HG03139 (cell line): ENCODE measurements around the gene ATXN7L1.

Experiments used
- ATAC-seq: cut with Tn5 transposase; IDR thresholded peaks from one replicate; pipeline ENCODE4 v1.9.1; 2021; ENCODE audit not compliant: unreplicated experiment

The ATXN7L1 gene

DNA sequence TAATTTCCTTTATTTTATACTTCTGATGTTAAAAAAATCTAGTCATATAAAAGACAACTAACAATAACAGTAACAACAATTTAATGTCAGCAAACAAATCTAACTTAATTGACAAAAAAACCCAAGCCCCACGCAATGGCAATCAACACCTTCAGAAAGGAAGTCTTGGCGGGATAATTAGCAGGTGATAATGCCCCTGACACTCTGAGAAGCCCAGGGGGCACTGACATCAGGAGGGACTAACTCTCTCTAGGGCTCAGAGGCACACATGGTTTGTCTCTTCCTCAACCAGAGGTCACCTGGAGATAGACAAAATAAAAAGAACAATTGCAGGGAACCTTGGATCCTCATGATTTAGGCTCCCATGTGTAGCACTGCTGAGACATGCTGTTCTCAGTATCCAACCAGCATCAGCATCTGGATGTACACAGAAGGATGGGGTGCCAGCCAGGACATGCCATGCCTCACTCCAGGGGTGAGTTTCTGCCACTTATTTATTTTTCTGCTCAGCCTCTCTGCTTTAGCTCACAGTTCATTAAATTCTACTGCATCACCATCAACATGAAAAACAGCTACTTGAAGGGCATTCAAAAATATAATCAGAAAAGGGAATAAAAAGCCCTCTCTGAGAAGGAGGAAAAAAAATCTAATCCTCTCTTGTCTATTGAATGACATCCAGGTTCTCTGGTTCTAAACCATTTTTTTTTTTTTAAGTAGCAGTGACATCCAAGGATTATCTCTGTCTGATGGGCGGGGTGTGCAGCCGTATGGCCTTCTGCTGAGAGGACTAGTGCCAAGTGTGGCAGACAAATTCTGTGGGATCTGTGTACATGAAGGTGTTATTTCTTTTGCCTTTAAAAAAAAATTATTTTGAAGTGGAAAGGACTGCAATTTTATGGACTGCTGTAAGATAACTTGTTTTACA, 96.3 kb downstream of the ATXN7L1 start:
- ATAC-seq, result no peak

DNA sequence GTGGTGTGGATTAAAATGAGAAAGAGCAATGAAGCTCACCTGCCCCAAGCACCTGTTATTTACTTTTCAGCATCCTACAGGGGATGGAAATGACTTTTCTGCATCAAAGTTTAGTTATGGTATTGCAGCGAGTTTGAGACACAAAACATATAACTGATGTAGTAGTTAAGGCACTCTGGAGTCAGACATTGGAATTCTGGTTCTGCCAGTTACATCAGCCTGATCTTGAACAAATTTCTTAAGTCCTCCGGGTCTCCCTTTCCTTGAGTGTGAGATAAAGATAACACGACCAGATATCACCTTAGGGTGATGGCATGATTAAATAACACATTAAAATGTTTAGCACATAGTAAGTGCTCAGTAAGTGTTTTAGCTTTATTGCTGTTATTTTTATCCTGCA, 97.4 kb downstream of the ATXN7L1 start:
- no peak for ATAC-seq

DNA sequence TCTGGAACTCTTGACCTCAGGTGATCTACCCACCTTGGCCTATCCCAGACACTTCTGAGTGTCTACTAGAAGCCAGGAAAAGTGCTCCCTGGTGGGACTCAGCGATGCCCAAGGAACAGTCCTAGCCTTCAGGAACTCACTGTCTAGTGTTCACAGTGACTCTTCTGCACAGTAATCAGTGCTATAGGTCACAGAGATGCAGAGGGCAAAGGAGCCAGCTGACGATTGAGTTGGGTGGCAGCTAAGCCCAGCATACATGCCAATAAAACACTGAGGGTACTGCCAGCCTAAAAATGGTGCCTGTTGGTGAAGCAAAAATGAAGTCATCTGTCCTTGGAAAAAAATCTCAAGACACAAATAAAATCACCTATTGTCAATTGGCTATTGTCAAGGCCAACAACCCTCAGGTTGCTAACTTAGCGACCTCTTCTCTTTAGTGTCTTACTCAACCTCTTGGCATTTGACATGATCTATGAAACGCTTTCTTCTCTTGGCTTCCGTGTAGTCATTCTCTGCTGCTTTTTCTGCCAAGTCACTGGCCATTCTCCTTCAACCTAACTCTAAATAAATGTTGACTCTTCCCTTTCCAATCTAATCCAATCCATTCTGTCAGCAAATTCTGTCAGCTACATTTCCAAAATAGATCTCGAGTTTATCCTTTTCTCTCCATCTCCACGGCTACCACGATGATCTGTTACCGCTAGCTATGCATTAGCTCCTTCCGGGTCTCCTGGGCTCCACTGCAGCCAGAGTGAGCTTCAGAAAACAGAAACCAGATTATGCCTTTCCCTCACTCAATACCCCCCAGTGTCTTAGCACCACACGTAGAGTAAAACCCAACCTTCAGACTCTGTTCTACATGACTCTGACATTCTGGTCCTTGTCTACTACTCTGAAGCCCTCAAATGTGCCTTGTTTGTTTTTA, 99.2 kb downstream of the ATXN7L1 start:
- no peak for ATAC-seq

DNA sequence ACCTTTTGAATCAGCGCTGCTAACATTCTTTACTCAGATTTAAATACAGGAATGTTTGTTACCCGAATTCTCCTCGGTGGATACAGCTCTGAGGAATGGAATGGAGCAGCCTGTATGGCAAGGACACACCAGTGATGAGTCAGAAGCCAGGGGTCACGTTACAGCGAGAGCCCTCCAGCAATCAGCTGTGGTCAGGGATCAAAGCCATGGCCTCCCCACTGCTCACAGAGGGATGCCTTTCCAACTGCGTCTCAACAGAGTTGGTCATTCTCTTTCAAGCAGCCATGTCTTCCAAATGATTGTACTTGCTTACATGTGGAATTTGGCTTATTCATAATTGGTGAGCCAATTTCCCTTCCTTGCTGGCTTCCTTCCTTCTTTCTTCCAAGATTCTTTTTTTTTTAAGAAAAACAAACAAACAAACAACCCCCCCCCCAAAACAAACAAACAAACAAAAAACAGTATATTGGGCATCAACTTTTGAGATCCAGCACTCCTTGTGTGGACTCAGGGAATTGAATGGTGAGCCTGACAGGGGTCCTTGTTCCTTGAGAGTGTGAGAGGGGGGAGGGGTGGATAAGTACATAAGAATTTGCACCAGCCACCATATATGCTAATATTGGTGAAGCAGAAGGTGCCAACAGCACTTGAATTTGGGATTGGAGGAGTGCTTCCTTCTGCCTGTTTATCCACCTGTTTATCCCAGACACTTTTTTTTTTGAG, 100.2 kb downstream of the ATXN7L1 start:
- no peak for ATAC-seq

DNA sequence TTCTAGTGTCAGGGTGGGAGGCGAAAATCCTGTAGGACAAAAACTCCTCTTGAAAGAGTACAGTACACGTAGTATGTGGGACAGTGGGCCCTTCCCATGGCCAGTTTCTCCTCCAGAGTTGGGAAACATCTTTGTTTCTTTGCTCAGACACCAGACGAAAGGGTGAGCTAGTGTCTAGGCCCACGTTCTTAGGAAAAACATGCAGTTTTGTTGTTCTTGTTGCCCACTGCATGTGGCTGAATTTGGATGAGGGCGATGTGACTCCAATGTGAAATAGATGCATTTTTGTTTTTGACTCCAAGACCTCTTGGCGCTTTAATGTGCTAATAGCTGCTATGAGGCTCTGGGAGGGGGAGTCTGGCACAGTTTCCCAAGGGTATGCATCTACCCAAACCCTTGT, 100.8 kb downstream of the ATXN7L1 start:
- no peak for ATAC-seq

DNA sequence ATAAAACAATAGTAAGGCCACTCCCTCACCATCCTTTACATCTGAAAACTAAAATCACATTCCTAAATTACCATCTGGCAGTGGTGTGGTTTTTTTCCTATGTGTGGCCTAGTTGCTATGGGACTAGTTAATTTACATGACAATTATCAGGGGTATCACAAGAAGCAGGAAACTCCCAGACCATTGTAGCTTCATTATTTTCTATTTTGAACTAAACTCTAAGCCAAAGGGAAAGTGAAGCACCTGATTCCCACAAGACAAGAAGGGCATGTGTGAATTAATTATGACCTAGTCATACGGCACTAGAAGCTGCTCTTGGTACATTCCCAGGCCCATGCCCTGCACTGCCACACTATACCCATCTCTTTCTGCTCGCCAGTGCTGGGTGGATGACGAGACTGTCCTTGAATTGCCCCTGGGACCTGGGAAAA, 103.4 kb downstream of the ATXN7L1 start:
- ATAC-seq, result no peak

DNA sequence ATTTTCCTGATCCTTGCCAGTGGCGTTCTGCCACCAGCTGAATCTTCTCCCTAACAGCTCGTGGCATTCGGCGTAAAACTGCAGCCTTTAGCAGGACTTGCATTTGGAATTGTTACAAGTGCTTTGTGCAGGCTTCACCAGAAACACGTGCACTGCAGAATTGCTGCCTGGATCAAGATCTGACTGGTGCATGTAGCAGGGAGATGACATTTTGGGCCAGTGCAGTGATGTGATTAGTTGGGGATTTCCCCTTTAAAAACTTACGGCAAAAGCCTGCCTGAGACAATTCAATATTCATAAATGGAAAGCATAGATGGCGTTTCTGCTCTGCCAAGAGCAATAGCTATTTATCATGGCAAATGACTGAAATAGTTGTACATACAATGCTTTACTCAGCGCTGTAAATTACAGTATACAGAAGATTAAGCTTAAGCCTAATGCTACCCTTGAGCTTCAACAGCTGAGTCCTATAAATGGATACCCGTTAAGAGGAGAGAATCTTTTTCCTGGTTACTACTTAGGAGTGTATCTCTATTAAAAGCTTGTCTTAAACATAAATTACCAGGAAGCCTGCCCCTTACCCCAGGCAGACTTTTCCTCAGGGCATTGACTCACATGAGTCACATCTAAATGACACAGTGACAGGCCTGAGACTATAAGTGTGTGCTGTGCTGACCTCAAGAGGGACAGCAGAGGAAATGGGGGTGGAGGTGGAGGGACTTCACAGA, 106.3 kb downstream of the ATXN7L1 start:
- no peak for ATAC-seq

DNA sequence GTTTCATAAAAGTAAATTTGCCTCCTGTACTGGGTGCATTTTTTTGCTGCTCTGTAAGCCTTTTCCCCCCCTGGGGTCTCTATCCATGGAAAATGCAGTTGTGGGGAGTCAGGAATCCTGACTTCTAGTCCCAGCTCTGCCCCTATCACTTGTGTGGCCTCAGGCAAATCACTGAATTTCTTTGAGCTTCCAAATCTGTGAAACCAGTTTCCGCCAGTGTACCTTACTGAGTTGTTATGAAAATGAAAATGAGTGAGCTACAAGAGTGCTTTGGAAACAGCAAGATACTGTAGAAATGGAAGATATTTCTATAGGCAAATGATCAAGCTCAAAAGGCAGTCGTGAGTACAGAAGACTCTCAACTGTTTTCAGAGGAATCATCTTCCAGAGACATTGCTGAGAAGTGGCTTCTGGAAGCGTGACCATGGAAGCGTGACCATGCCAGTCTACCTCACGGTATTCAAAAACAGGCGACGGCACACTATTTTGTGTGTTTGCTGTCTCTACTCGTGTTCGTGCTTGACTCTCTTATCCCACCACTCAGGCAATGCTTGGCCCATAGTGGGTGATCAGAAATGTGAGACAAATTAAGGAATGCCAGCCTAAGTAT, 107.4 kb downstream of the ATXN7L1 start:
- no peak for ATAC-seq

DNA sequence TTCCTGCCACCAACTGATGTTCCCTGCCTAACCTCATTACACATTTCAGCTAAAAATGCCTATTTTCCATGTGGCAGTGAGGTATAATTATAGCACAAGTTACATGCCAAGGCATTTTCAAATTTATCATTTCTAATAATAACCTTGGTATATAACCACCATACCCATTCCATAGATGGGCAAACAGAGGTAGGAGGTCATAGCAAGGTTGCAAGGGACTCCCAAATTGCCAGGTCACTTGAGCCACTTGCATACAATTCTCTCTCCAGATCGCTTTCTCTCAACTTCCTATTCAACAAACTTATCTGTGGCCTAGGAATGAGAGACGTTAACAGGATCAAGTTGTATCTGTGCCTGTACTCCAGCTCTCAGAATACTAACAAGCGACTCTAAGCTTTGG, 108.3 kb downstream of the ATXN7L1 start:
- no peak for ATAC-seq

DNA sequence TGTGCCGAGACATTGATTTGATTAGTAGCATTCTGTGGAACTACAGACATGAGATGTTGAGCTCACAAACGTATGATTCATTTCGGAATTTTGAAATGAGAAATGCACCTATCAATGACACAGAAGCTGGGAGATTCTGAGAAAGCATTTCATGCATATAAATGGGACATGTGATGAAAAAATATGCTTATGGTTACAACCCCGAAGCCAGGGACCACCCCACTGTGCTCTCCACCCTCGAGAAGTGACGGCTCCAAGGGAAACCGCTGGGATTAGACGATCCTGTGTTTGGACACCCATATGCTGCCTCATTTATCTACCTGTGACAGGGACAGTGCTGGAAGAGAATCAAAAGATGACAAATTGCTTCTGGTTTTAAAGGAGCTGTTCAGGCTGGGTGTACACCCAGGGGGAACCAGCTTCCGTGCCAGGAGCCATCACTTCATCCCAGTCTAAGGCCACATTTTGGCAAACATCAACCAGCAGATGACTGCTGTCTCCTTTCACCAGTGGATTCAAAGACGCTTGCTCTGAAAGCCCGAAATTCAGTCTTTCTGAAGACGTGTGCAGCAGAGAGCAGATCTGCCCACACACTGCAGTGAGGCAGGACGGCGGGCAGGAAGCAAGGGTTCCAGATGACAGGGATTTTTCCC, 109.9 kb downstream of the ATXN7L1 start:
- no peak for ATAC-seq

DNA sequence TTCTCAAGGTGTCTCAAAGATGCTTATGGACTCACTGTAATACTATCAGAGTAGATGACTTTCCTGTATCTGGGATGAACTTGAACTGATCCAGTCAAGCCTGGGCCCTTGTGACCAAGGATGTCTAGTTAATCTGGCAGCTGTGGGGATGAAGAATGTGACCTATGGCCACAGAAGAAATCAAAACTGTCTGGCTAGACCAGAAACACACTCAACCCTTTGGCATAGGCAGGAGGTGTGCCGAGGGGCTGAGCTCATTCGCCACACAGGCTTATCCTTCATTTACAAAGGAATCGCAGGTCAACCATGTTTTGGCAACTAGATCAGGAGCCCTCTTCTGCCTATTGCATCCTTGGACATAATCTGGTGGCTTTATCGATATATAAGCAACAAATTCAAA, 110.6 kb downstream of the ATXN7L1 start:
- ATAC-seq, result no peak

DNA sequence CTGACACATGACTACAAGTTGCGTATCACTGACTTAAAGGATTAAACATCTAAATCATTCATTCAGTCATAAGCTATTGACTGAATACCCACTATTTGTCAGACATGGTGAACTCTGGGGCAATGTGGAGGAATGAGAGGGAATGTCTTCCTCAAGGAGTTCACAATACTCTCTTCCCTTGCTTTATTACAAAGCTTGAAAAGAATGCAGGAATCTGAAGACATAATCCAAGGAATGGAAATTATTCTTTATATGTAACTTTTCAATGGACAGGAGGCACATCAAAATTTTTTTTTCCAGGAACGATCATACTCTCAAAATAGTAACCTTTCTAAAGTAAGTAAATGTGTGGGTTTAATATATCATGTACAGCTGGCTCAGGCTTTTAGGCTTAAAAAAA, 111.9 kb downstream of the ATXN7L1 start:
- ATAC-seq, result no peak

DNA sequence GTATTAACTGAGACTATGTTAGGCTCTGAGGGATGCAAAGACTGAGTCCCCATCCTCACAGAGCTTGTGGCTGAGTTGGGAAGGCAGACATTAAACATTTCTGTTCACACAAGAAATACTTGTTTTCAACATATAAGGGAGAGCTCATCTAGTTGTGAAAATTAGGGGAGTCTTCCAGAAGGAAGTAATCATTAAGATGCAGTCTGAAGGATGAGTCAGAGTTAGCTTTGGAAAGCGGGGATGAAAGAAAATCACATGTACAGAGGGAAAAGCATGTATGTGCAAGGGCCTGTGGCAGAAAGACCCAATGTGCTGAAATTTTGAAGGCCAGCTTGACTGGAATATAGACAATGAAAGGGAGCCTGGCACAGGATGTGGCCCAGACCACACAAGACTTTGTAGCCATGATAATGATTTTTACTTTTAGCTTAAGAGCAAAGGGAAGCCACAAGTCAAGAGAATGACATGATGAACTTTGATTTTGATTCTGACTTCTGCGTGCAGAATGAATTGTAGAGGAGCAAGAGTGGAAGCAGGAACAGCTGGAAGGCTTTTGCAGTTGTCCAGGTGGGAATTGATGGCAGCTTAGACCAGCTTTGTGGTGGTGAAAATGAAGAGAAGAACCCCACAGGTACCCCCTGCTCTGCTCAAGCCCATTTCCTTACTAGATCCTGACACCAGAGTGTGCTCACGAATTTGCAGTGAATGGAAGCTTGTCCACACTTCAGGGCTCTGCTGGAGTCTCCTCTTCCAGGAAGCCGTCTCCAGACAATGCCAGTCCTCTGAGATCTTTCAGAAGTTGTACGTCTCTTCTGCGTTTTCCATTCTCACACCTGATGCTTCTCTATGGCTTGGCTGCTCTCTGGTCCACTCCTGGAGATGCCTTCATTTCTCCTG, 115.6 kb downstream of the ATXN7L1 start:
- no peak for ATAC-seq

DNA sequence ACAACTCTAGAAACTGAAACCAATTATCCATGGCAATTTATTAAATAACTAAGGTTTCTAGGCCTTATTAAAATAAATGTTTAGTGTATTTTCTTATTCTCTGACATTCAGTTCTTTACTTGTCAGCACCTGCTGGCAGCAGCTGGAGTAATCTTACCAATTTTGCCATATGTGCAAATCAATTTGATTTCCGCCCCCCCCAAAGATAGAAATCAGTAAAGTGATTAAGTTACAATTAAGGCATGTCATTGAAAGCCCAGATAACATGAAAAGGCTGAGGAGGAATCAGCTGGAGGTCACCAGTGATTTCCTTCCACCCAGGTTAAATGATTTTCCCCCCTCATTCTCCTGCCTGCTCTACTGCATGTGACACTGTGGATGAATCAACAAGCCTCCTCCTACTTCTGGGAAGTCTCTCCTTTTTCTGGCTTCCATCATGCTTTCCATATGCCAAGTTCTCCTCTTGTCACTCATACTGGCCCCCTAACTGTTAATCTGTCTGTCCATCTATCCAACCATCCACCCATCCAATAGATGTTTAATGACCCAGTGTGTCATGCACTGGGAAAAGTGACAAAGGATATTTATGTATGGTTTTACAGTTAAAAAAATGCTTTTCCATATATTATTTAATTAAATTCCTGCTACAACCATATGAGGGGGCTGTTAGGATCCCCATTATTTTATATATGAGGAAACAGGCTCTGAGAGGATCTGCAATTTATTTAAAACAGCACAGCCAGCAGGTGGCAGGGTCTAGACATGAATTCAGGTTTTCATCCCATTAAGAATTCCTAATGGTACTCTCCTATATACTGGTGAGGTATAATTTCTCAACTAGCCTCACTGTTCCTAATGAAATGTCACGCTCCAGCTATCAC, 116.5 kb downstream of the ATXN7L1 start:
- ATAC-seq, result no peak

DNA sequence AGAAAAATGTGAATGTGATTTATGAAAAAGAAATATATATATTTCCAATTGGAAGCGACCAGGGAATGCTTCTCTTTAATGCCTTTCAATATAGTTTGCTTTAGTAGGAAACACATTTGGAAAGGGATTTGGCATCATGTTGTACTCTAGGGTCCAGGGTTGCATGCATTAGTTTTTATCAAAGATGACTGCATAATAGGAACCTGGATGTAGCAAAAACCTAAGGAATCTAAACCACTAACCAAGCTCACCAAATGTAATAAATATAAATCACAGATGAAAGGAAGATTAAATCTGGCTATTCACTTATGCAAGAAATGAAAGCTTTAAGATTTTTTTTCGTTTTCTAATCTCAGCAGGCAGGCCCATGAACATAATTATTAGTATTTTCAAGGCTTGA, 120.0 kb downstream of the ATXN7L1 start:
- ATAC-seq, result no peak

DNA sequence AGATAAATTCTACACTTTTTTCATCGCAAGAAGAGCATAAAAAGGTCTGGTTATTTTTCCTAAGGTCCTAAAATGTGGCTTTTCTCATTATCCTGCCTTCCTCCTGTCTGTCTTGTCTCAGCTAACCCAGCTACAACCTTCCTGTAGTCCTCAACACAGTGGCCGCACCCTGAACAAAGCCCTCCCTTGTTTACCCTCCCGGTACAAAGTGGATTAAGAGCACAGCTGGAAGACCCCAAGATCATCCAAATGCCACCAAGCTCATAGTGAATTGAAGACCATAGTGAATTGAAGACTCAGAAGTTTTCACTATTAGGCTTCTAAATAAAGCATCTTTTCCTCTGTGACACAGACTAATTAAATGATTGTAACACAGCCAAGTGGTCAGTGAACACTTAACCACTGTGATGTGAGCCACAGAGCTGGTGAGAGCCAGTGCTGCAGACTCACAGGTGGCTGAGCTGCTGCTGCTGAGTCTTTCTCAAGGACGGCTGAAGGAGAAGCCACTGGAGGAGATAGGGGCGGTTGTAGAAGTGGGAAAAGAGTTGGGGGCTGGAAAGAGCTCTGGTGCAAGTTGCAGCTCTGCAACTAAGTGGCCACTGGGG, 123.6 kb downstream of the ATXN7L1 start:
- ATAC-seq, result no peak

DNA sequence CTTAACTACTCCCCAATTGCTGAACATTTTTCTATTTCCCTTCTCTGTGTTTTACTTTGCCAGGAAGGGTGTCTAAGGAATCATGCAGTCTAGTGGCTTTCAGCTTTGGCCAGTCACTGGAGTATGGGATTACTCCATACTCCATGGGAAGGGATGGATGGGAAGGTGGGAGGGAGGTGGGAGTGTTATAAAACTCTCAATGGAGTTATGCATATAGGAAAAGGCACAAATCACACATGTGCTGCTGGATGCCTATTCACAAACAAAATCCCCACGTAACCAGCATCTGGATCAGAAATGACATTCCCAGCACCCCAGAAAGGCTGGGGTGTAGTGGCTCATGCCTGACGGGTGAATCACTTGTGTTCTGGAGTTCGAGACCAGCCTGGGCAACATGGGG, 125.3 kb downstream of the ATXN7L1 start:
- ATAC-seq, result no peak
